Measurements from ENCODE around the gene DGKI. TPM values are rescaled to one million over a fixed set of nuclear protein-coding genes. Genes with fewer than 3 reads are reported as not detected.

DGKI gene
- total RNA-seq, 1 experiment from 2014 or later = 0.55 TPM

- Histone ChIP-seq H3K9me3 (ENCODE audit: control insufficient read depth, low read depth, low read length) (no peaks in the 10 kb centered on the region), H2BK120ac (ENCODE audit: low read depth, low read length, poor library complexity, severe bottlenecking) (no peak overlapping the region)
Observed at GRCh38 chr7:137411446-137411845, 435.3 kb downstream of the DGKI start.

More at GRCh38 chr7:137411446-137411845, 435.3 kb downstream of the DGKI start:
- no peak overlapping the region for H3K4me3 Mint-ChIP-seq
- Histone ChIP-seq H3K4me1 (ENCODE audit: insufficient read depth, low read length) (no peaks in the 10 kb centered on the region), H2AFZ (ENCODE audit: low read length) (no peak overlapping the region), H3K27ac (ENCODE audit: insufficient read length, low read depth, low read length) (no peak overlapping the region), H3K27me3 (ENCODE audit: insufficient read depth, low read length) (no peaks in the 10 kb centered on the region), H4K5ac (ENCODE audit: insufficient read length, low read depth, low read length) (no peak overlapping the region), H2BK5ac (ENCODE audit: insufficient read length, low read length) (no peak overlapping the region), H2AK5ac (ENCODE audit: insufficient read length, low read length) (no peak overlapping the region), H3K4me2 (ENCODE audit: insufficient read depth, insufficient read length, low read length) (no peak overlapping the region), H2BK20ac (ENCODE audit: low read depth, low read length, poor library complexity, severe bottlenecking) (no peak overlapping the region), H3K23me2 (ENCODE audit: insufficient read length, low read depth, low read length, poor library complexity, severe bottlenecking) (no peaks in the 10 kb centered on the region), H4K91ac (ENCODE audit: insufficient read length, low read depth, low read length) (no peak overlapping the region), H3K79me2 (ENCODE audit: insufficient read depth, low read length) (no peaks in the 10 kb centered on the region), H3K18ac (ENCODE audit: insufficient read length, low read depth, low read length) (no peak overlapping the region), H3K14ac (ENCODE audit: insufficient read depth, low read length) (no peak overlapping the region), H3K23ac (ENCODE audit: insufficient read length, low read depth, low read length) (no peak overlapping the region), H3K79me1 (ENCODE audit: insufficient read depth, low read depth, low read length, poor library complexity, severe bottlenecking) (no peaks in the 10 kb centered on the region), H4K20me1 (ENCODE audit: control insufficient read depth, insufficient read depth, insufficient read length) (no peaks in the 10 kb centered on the region), H3K4ac (ENCODE audit: low read depth, low read length) (no peak overlapping the region), H2BK15ac (ENCODE audit: low read depth, low read length) (no peak overlapping the region), H4K8ac (replicated peaks; ENCODE audit: insufficient read length, low read depth, low read length) (no peak overlapping the region), H3T11ph (ENCODE audit: low read length) (no peak overlapping the region), H3K56ac (ENCODE audit: insufficient read length, low read depth, low read length) (no peak overlapping the region), H3K9ac (ENCODE audit: extremely low read depth, insufficient read length, low read length) (no peak overlapping the region), H2BK12ac (ENCODE audit: insufficient read length, low read depth, low read length) (no peak overlapping the region)
- DNase-seq = no peak
- H3K9me3 Mint-ChIP-seq = no peaks in the 10 kb centered on the region
- H3K27ac Mint-ChIP-seq = no peak overlapping the region
- no peaks in the 10 kb centered on the region for H3K4me1 Mint-ChIP-seq
- WGBS (ENCODE audit: extremely low coverage, insufficient read length, low lambda C conversion rate) = no CpG with 5 or more reads among the region's 3 CpGs
- TF ChIP-seq CTCF (conservative IDR thresholded peaks at IDR 0.05) = no peak
- no peaks in the 10 kb centered on the region for H3K27me3 Mint-ChIP-seq (ENCODE audit: low read depth)
- no peaks in the 10 kb centered on the region for H3K36me3 Mint-ChIP-seq (ENCODE audit: insufficient read depth in 1 of 3, low read depth in 3 of 3)
